Fibroblast of gingiva (primary cell): ENCODE results near the gene KCNQ5.
"Not testable (repeated sequence)": the region's sequence is repeated elsewhere in the genome, so short reads cannot be mapped to it uniquely, and the experiment has no call there.

Experiments
- DNase-seq: peaks from one replicate; pipeline ENCODE4 v3.0.0-alpha.2; 2011; ENCODE audit warnings: low read depth

The KCNQ5 gene

GRCh38 chr6:72952808-72953630 lies 331.2 kb downstream of the KCNQ5 start:
- no peak for DNase-seq

- DNase-seq, result no peak
These were observed 332.1 kb downstream of the KCNQ5 start for GRCh38 chr6:72953971-72954381.

GRCh38 chr6:72954716-72955115 lies 332.9 kb downstream of the KCNQ5 start:
- DNase-seq, result peak; percentile 6

GRCh38 chr6:72955666-72956065 lies 333.8 kb downstream of the KCNQ5 start:
- DNase-seq, result no peak

- DNase-seq, result no peak
These were observed 334.4 kb downstream of the KCNQ5 start for GRCh38 chr6:72956272-72956671.

GRCh38 chr6:72959821-72960220 lies 338.0 kb downstream of the KCNQ5 start:
- no peak for DNase-seq

GRCh38 chr6:72963946-72964345 lies 342.1 kb downstream of the KCNQ5 start:
- no peak for DNase-seq

GRCh38 chr6:72966628-72967280 lies 344.9 kb downstream of the KCNQ5 start:
- peak; percentile 38 for DNase-seq

- no peak for DNase-seq
These were observed 345.5 kb downstream of the KCNQ5 start for GRCh38 chr6:72967329-72967728.

- no peak for DNase-seq
These were observed 346.8 kb downstream of the KCNQ5 start for GRCh38 chr6:72968704-72969103.

GRCh38 chr6:72969666-72970065 lies 347.8 kb downstream of the KCNQ5 start:
- no peak for DNase-seq

- DNase-seq, result no peak
These were observed 350.7 kb downstream of the KCNQ5 start for GRCh38 chr6:72972579-72972978.

GRCh38 chr6:72974276-72974675 lies 352.4 kb downstream of the KCNQ5 start:
- no peak for DNase-seq

GRCh38 chr6:72975352-72975752 lies 353.5 kb downstream of the KCNQ5 start:
- DNase-seq, result no peak

- DNase-seq, result no peak
These were observed 354.6 kb downstream of the KCNQ5 start for GRCh38 chr6:72976484-72976883.

- no peak for DNase-seq
These were observed 355.2 kb downstream of the KCNQ5 start for GRCh38 chr6:72977114-72977513.

- DNase-seq, result not testable (repeated sequence)
These were observed 356.9 kb downstream of the KCNQ5 start for GRCh38 chr6:72978808-72979207.

GRCh38 chr6:72984189-72984831 lies 362.4 kb downstream of the KCNQ5 start:
- not testable (repeated sequence) for DNase-seq

GRCh38 chr6:72984981-72985665 lies 363.3 kb downstream of the KCNQ5 start:
- DNase-seq, result no peak

GRCh38 chr6:72987301-72987700 lies 365.4 kb downstream of the KCNQ5 start:
- no peak for DNase-seq

- no peak for DNase-seq
These were observed 378.1 kb downstream of the KCNQ5 start for GRCh38 chr6:72999995-73000394.

GRCh38 chr6:73000460-73000859 lies 378.6 kb downstream of the KCNQ5 start:
- no peak for DNase-seq
